Activated T-helper 1 cell treated with anti-CD3 and anti-CD28 coated beads, Interleukin-12 subunit alpha, Interleukin-12 subunit beta, Interleukin-2, Interleukin-4 antibody, amounts not matched to agents 30 ng/mL and 10 ng/mL and 1 ng/mL, durations not matched to agents 14 hours and 24 hours and 36 hours (primary cell): ENCODE data around the gene TSHZ2. TPM values are rescaled to one million over a fixed set of nuclear protein-coding genes. Genes with fewer than 3 reads are reported as not detected.
"Not testable (repeated sequence)": the region's sequence is repeated elsewhere in the genome, so short reads cannot be mapped to it uniquely, and the experiment has no call there.

Source experiments
- DNase-seq: peaks from one replicate; pipeline ENCODE4 v3.0.0; 2021; ENCODE audit warnings: low spot score
- H3K27ac Mint-ChIP-seq: one replicate; pipeline ENCODE4 v1.8.0; 2021; ENCODE audit warnings: mild to moderate bottlenecking, mixed read lengths
- H3K27me3 Mint-ChIP-seq: one replicate; pipeline ENCODE4 v1.8.0; 2022; ENCODE audit warnings: mild to moderate bottlenecking, moderate library complexity, mixed read lengths; ENCODE audit not compliant: insufficient read depth
- H3K36me3 Mint-ChIP-seq: one replicate; pipeline ENCODE4 v1.8.0; 2021; ENCODE audit warnings: low read depth, mixed read lengths
- H3K4me1 Mint-ChIP-seq: one replicate; pipeline ENCODE4 v1.8.0; 2021; ENCODE audit warnings: low read depth, mixed read lengths
- H3K4me3 Mint-ChIP-seq: one replicate; pipeline ENCODE4 v1.8.0; 2021; ENCODE audit warnings: mild to moderate bottlenecking, moderate library complexity, mixed read lengths
- H3K9me3 Mint-ChIP-seq: one replicate; pipeline ENCODE4 v1.8.0; 2021; ENCODE audit warnings: mixed read lengths
- intact Hi-C: fragments of 100-400 bp; cut with micrococcal nuclease; formaldehyde crosslinking; loops from one replicate; pipeline ENCODE4 v1.15.1; 2024
- total RNA-seq: library from RNA; stranded (reverse); gene quantifications from 2 replicates; pipeline ENCODE4 v1.2.3, GENCODE V29; 2022

The TSHZ2 gene
- total RNA-seq, 1 donor from 2014 or later = 26.0 TPM

GRCh38 chr20:53445932-53446331, 473.8 kb downstream of the TSHZ2 start:
- Mint-ChIP-seq H3K27ac (no peak overlapping the region), H3K36me3 (peaks cover 18% of the 10 kb centered on the region), H3K27me3 (no peaks in the 10 kb centered on the region), H3K4me1 (no peaks in the 10 kb centered on the region), H3K9me3 (peaks cover 47% of the 10 kb centered on the region), H3K4me3 (no peak overlapping the region)
- no peak for DNase-seq
- intact Hi-C loops = no loop called here

- Mint-ChIP-seq H3K36me3 (peaks cover 20% of the 10 kb centered on the region), H3K27me3 (no peaks in the 10 kb centered on the region), H3K4me3 (no peak overlapping the region), H3K4me1 (no peaks in the 10 kb centered on the region), H3K27ac (no peak overlapping the region), H3K9me3 (peaks cover 57% of the 10 kb centered on the region)
- DNase-seq = no peak
- intact Hi-C loops = no loop called here
Observed at GRCh38 chr20:53447316-53447715, 475.2 kb downstream of the TSHZ2 start.

- H3K4me3 Mint-ChIP-seq = no peak overlapping the region
- DNase-seq = no peak
- peaks cover 24% of the 10 kb centered on the region for H3K36me3 Mint-ChIP-seq
- peaks cover 63% of the 10 kb centered on the region for H3K9me3 Mint-ChIP-seq
- no peaks in the 10 kb centered on the region for H3K27me3 Mint-ChIP-seq
- H3K27ac Mint-ChIP-seq = no peak overlapping the region
- H3K4me1 Mint-ChIP-seq = no peaks in the 10 kb centered on the region
- intact Hi-C loops = no loop called here
Observed at GRCh38 chr20:53448426-53448825, 476.3 kb downstream of the TSHZ2 start.

- Mint-ChIP-seq H3K27me3 (no peaks in the 10 kb centered on the region), H3K4me3 (no peak overlapping the region), H3K27ac (no peak overlapping the region), H3K9me3 (peaks cover 68% of the 10 kb centered on the region), H3K4me1 (no peaks in the 10 kb centered on the region), H3K36me3 (peaks cover 24% of the 10 kb centered on the region)
- intact Hi-C loops = no loop called here
- no peak for DNase-seq
Observed at GRCh38 chr20:53448875-53449274, 476.7 kb downstream of the TSHZ2 start.

GRCh38 chr20:53453076-53453475, 480.9 kb downstream of the TSHZ2 start:
- Mint-ChIP-seq H3K27ac (no peak overlapping the region), H3K27me3 (no peaks in the 10 kb centered on the region), H3K36me3 (peaks cover 16% of the 10 kb centered on the region), H3K9me3 (peaks cover 57% of the 10 kb centered on the region), H3K4me1 (peaks cover 5% of the 10 kb centered on the region), H3K4me3 (no peak overlapping the region)
- DNase-seq = no peak
- intact Hi-C loops = no loop called here

- no peak for DNase-seq
- Mint-ChIP-seq H3K27me3 (no peaks in the 10 kb centered on the region), H3K4me1 (peaks cover 5% of the 10 kb centered on the region), H3K36me3 (peaks cover 14% of the 10 kb centered on the region), H3K4me3 (no peak overlapping the region), H3K27ac (no peak overlapping the region), H3K9me3 (peaks cover 40% of the 10 kb centered on the region)
- intact Hi-C loops = no loop called here
Observed at GRCh38 chr20:53454675-53455276, 482.6 kb downstream of the TSHZ2 start.

- Mint-ChIP-seq H3K9me3 (no peaks in the 10 kb centered on the region), H3K27me3 (no peaks in the 10 kb centered on the region), H3K4me1 (no peaks in the 10 kb centered on the region), H3K27ac (no peak overlapping the region), H3K36me3 (no peaks in the 10 kb centered on the region), H3K4me3 (no peak overlapping the region)
- no peak for DNase-seq
- intact Hi-C loops = no loop called here
Observed at GRCh38 chr20:53463101-53463972, 491.2 kb downstream of the TSHZ2 start.

- H3K27ac Mint-ChIP-seq = no peak overlapping the region
- H3K36me3 Mint-ChIP-seq = no peaks in the 10 kb centered on the region
- intact Hi-C loops = no loop called here
- no peak overlapping the region for H3K4me3 Mint-ChIP-seq
- no peak for DNase-seq
- H3K9me3 Mint-ChIP-seq = peaks cover 1% of the 10 kb centered on the region
- H3K4me1 Mint-ChIP-seq = no peaks in the 10 kb centered on the region
- no peaks in the 10 kb centered on the region for H3K27me3 Mint-ChIP-seq
Observed at GRCh38 chr20:53466279-53466678, 494.1 kb downstream of the TSHZ2 start.

- H3K9me3 Mint-ChIP-seq = peaks cover 10% of the 10 kb centered on the region
- no peak for DNase-seq
- no peak overlapping the region for H3K27ac Mint-ChIP-seq
- H3K4me1 Mint-ChIP-seq = no peaks in the 10 kb centered on the region
- H3K4me3 Mint-ChIP-seq = no peak overlapping the region
- intact Hi-C loops = no loop called here
- no peaks in the 10 kb centered on the region for H3K27me3 Mint-ChIP-seq
- H3K36me3 Mint-ChIP-seq = peaks cover 6% of the 10 kb centered on the region
Observed at GRCh38 chr20:53468587-53468986, 496.4 kb downstream of the TSHZ2 start.

- H3K27ac Mint-ChIP-seq, H3K4me1 Mint-ChIP-seq, H3K4me3 Mint-ChIP-seq, intact Hi-C loops, H3K36me3 Mint-ChIP-seq, H3K27me3 Mint-ChIP-seq, DNase-seq, H3K9me3 Mint-ChIP-seq: not testable (repeated sequence)
Observed at GRCh38 chr20:53472859-53473258, 500.7 kb downstream of the TSHZ2 start.

- H3K9me3 Mint-ChIP-seq = no peaks in the 10 kb centered on the region
- intact Hi-C loops = no loop called here
- H3K4me1 Mint-ChIP-seq = no peaks in the 10 kb centered on the region
- no peak overlapping the region for H3K4me3 Mint-ChIP-seq
- no peak for DNase-seq
- no peak overlapping the region for H3K27ac Mint-ChIP-seq
- H3K27me3 Mint-ChIP-seq = no peaks in the 10 kb centered on the region
- H3K36me3 Mint-ChIP-seq = peaks cover 3% of the 10 kb centered on the region
Observed at GRCh38 chr20:53480913-53481312, 508.8 kb downstream of the TSHZ2 start.

GRCh38 chr20:53487461-53488200, 515.5 kb downstream of the TSHZ2 start:
- no peak overlapping the region for H3K27ac Mint-ChIP-seq
- DNase-seq = no peak
- intact Hi-C loops = no loop called here
- H3K36me3 Mint-ChIP-seq = no peaks in the 10 kb centered on the region
- peaks cover 12% of the 10 kb centered on the region for H3K4me1 Mint-ChIP-seq
- H3K9me3 Mint-ChIP-seq = no peaks in the 10 kb centered on the region
- H3K27me3 Mint-ChIP-seq = no peaks in the 10 kb centered on the region
- no peak overlapping the region for H3K4me3 Mint-ChIP-seq

- H3K4me1 Mint-ChIP-seq = peaks cover 12% of the 10 kb centered on the region
- intact Hi-C loops = no loop called here
Observed at GRCh38 chr20:53488775-53489272, 516.7 kb downstream of the TSHZ2 start.

More at GRCh38 chr20:53488775-53489272, 516.7 kb downstream of the TSHZ2 start:
- Mint-ChIP-seq H3K4me3 (no peak overlapping the region), H3K27ac (no peak overlapping the region), H3K27me3 (no peaks in the 10 kb centered on the region), H3K36me3 (no peaks in the 10 kb centered on the region), H3K9me3 (no peaks in the 10 kb centered on the region)
- no peak for DNase-seq
